H1 (cell line): ENCODE measurements around the gene ATP2A3. TPM values are rescaled to one million over a fixed set of nuclear protein-coding genes. Genes with fewer than 3 reads are reported as not detected.
A peak's percentile ranks its signal among the peaks of the same experiment; 100 is the strongest.

Experiments
- CTCF ChIA-PET: fragments of 300-600 bp; sonication (Branson Sonifier 250); formaldehyde crosslinking; loops from one replicate; lab custom pipeline; 2021; ENCODE audit not compliant: partially characterized antibody; lab: Charles Lee
- POLR2A ChIA-PET: fragments of 300-600 bp; sonication (Branson Sonifier 250); formaldehyde crosslinking; loops from one replicate; lab custom pipeline; 2021; ENCODE audit warnings: inconsistent platforms; ENCODE audit not compliant: partially characterized antibody; lab: Charles Lee
- DNase-seq, 2 experiments: peaks; one replicate each; pipeline versions ENCODE4 v3.0.0 to v3.0.0-alpha.2; 2010 to 2022; ENCODE audit warnings: low spot score in 2 of 2, low read depth in 1 of 2, mixed read lengths in 1 of 2
- FAIRE-seq: peaks from 2 replicates; lab custom pipeline; 2011; peaks lifted over from hg19 to GRCh38; lab: Jason Lieb, UNC
- H2AFZ ChIP-seq: 2 replicates; pipeline ENCODE4 v1.8.1; 2012; ENCODE audit warnings: low read length, inconsistent platforms
- H2AK5ac ChIP-seq: 2 replicates; pipeline ENCODE4 v1.6.1; 2013; ENCODE audit warnings: low read depth, low read length
- H2BK120ac ChIP-seq: replicated peaks from 2 replicates; pipeline ENCODE3; 2013; ENCODE audit warnings: low read depth, low read length, inconsistent platforms
- H2BK12ac ChIP-seq: 2 replicates; pipeline ENCODE4 v1.6.1; 2013; ENCODE audit warnings: low read depth, low read length
- H2BK15ac ChIP-seq: 2 replicates; pipeline ENCODE4 v1.6.1; 2013; ENCODE audit warnings: low read length
- H2BK20ac ChIP-seq: 2 replicates; pipeline ENCODE4 v1.6.1; 2013; ENCODE audit warnings: low read length
- H2BK5ac ChIP-seq: 2 replicates; pipeline ENCODE4 v1.6.1; 2013; ENCODE audit warnings: low read depth, low read length
- H3K14ac ChIP-seq: 2 replicates; pipeline ENCODE4 v1.6.1; 2013; ENCODE audit warnings: inconsistent platforms; ENCODE audit not compliant: insufficient read length
- H3K18ac ChIP-seq: 2 replicates; pipeline ENCODE4 v1.6.1; 2013; ENCODE audit warnings: low read length; ENCODE audit errors: extremely low read depth
- H3K23ac ChIP-seq: 2 replicates; pipeline ENCODE4 v1.6.1; 2013; ENCODE audit warnings: inconsistent platforms; ENCODE audit not compliant: insufficient read length
- H3K23me2 ChIP-seq: 2 replicates; pipeline ENCODE4 v1.6.1; 2013; ENCODE audit warnings: low read depth, low read length
- H3K27ac ChIP-seq: 2 replicates; pipeline ENCODE4 v1.6.1; 2011; ENCODE audit warnings: low read depth, low read length, inconsistent platforms
- H3K27me3 ChIP-seq, 4 experiments: replicated peaks in 1 of 4; 1 replicate in 1 of 4; 2 replicates in 3 of 4; pipeline versions ENCODE4 v1.6.1 to v1.8.1; 2011 to 2013; ENCODE audit warnings: low read length in 3 of 4, mild to moderate bottlenecking in 3 of 4, inconsistent platforms in 2 of 4, mixed read lengths in 2 of 4, moderate library complexity in 1 of 4; ENCODE audit not compliant: control insufficient read depth in 3 of 4, insufficient read depth in 3 of 4; ENCODE audit errors: extremely low read depth in 1 of 4
- H3K36me3 ChIP-seq, 4 experiments: 2 replicates each; pipeline versions ENCODE4 v1.6.1 to v1.8.1; 2011 to 2013; ENCODE audit warnings: mild to moderate bottlenecking in 4 of 4, low read length in 3 of 4, moderate library complexity in 2 of 4, control low read depth in 1 of 4, inconsistent platforms in 1 of 4; ENCODE audit not compliant: insufficient read depth in 4 of 4, control insufficient read depth in 2 of 4
- H3K4ac ChIP-seq: replicated peaks from 2 replicates; pipeline ENCODE3; 2013; ENCODE audit warnings: low read length, low read depth, mixed read lengths, inconsistent platforms; ENCODE audit not compliant: insufficient read length
- H3K4me1 ChIP-seq, 4 experiments: replicated peaks in 1 of 4; 1 replicate in 1 of 4; 2 replicates in 3 of 4; pipeline versions ENCODE4 v1.6.1 to v1.8.1; 2011 to 2013; ENCODE audit warnings: low read length in 3 of 4, inconsistent platforms in 2 of 4, mixed read lengths in 1 of 4; ENCODE audit not compliant: insufficient read depth in 4 of 4, control insufficient read depth in 3 of 4
- H3K4me2 ChIP-seq, 2 experiments: 2 replicates each; pipeline versions ENCODE4 v1.6.1 to v1.8.1; 2011 to 2013; ENCODE audit warnings: low read depth in 2 of 2, low read length in 2 of 2, control low read depth in 1 of 2, inconsistent platforms in 1 of 2, mild to moderate bottlenecking in 1 of 2; ENCODE audit not compliant: insufficient read depth in 1 of 2
- H3K4me3 ChIP-seq, 4 experiments: fragments of 200-600, 300-600 bp in 1 of 4; sonication (generic), shearing (Covaris generic), sonication (Bioruptor Twin) in 1 of 4; 2 replicates each; pipeline versions ENCODE4 v1.5.1 to v1.8.1; 2011 to 2016; ENCODE audit warnings: low read length in 4 of 4, low read depth in 3 of 4, control low read depth in 2 of 4, inconsistent platforms in 2 of 4, mild to moderate bottlenecking in 2 of 4, mixed read lengths in 1 of 4, moderate library complexity in 1 of 4; ENCODE audit not compliant: insufficient read depth in 2 of 4; ENCODE audit errors: extremely low read depth in 1 of 4
- H3K56ac ChIP-seq: replicated peaks from 2 replicates; pipeline ENCODE3; 2013; ENCODE audit warnings: low read depth, mild to moderate bottlenecking, mixed read lengths, low read length, inconsistent platforms; ENCODE audit not compliant: insufficient read length
- H3K79me1 ChIP-seq: 2 replicates; pipeline ENCODE4 v1.6.1; 2013; ENCODE audit warnings: low read depth, low read length, control low read depth
- H3K79me2 ChIP-seq, 2 experiments: 2 replicates each; pipeline versions ENCODE4 v1.6.1 to v1.8.1; 2012 to 2013; ENCODE audit warnings: low read length in 2 of 2, mild to moderate bottlenecking in 2 of 2, inconsistent platforms in 1 of 2; ENCODE audit not compliant: insufficient read depth in 2 of 2, control insufficient read depth in 1 of 2
- H3K9ac ChIP-seq, 4 experiments: replicated peaks in 1 of 4; 1 replicate in 1 of 4; 2 replicates in 3 of 4; pipeline versions ENCODE4 v1.6.1 to v1.8.1; 2011 to 2013; ENCODE audit warnings: low read depth in 3 of 4, low read length in 3 of 4, control low read depth in 2 of 4, mild to moderate bottlenecking in 2 of 4, moderate library complexity in 2 of 4, inconsistent platforms in 1 of 4; ENCODE audit errors: extremely low read depth in 1 of 4
- H3K9me3 ChIP-seq, 2 experiments: 2 replicates each; pipeline versions ENCODE4 v1.6.1 to v1.8.1; 2012 to 2013; ENCODE audit warnings: mild to moderate bottlenecking in 2 of 2, moderate library complexity in 2 of 2, control low read depth in 1 of 2, inconsistent platforms in 1 of 2, low read depth in 1 of 2, low read length in 1 of 2, mixed read lengths in 1 of 2; ENCODE audit not compliant: insufficient read depth in 2 of 2
- H4K20me1 ChIP-seq, 2 experiments: replicated peaks in 1 of 2; 2 replicates each; pipeline versions ENCODE3 to v1.8.1; 2011 to 2013; ENCODE audit warnings: inconsistent platforms in 2 of 2, low read length in 2 of 2, mild to moderate bottlenecking in 1 of 2; ENCODE audit not compliant: insufficient read depth in 2 of 2, control insufficient read depth in 1 of 2
- H4K5ac ChIP-seq: 2 replicates; pipeline ENCODE4 v1.6.1; 2013; ENCODE audit warnings: low read length, low read depth, mixed read lengths, inconsistent platforms; ENCODE audit not compliant: insufficient read length
- H4K8ac ChIP-seq: 2 replicates; pipeline ENCODE4 v1.8.0; 2013; ENCODE audit warnings: mild to moderate bottlenecking, moderate library complexity, low read length, inconsistent platforms; ENCODE audit not compliant: insufficient read depth; ENCODE audit errors: extremely low read depth
- H4K91ac ChIP-seq: replicated peaks from 2 replicates; pipeline ENCODE3; 2013; ENCODE audit warnings: low read length, mixed read lengths, inconsistent platforms; ENCODE audit not compliant: insufficient read length
- BACH1 ChIP-seq: IDR thresholded peaks from 2 replicates; pipeline ENCODE4 v1.6.1; 2012; ENCODE audit warnings: low read length, improper control_type of control experiment
- CBX5 ChIP-seq: fragments of 300-800, 300-1000 bp; sonication (generic); IDR thresholded peaks from 2 replicates; pipeline ENCODE4 v1.7.1; 2016; ENCODE audit warnings: antibody characterized with exemption, low read length, low read depth
- EP300 ChIP-seq, 2 experiments: IDR thresholded peaks; 1 replicate in 1 of 2; 2 replicates in 1 of 2; pipeline ENCODE4 v1.6.1; 2011 to 2012; ENCODE audit warnings: low read depth in 2 of 2, low read length in 2 of 2, mild to moderate bottlenecking in 2 of 2, borderline replicate concordance in 1 of 2, inconsistent platforms in 1 of 2, moderate library complexity in 1 of 2
- HDAC2 ChIP-seq, 2 experiments: fragments of 300-600 bp in 1 of 2; sonication (generic) in 1 of 2; IDR thresholded peaks; 2 replicates each; pipeline ENCODE4 v1.6.1; 2011 to 2012; ENCODE audit warnings: low read depth in 2 of 2, low read length in 2 of 2, mild to moderate bottlenecking in 2 of 2, moderate library complexity in 2 of 2, borderline replicate concordance in 1 of 2, inconsistent platforms in 1 of 2
- JUN ChIP-seq: IDR thresholded peaks from 2 replicates; pipeline ENCODE4 v1.6.1; 2011; ENCODE audit warnings: low read depth, mild to moderate bottlenecking, improper control_type of control experiment, low read length
- JUND ChIP-seq: IDR thresholded peaks from 2 replicates; pipeline ENCODE4 v1.6.1; 2011; ENCODE audit warnings: mild to moderate bottlenecking, improper control_type of control experiment, low read length
- KDM5A ChIP-seq: fragments of 200-600 bp; IDR thresholded peaks from 2 replicates; pipeline ENCODE4 v1.7.1; 2012; ENCODE audit warnings: mild to moderate bottlenecking, low read length, inconsistent platforms, mixed read lengths
- MAFK ChIP-seq: IDR thresholded peaks from 2 replicates; pipeline ENCODE4 v1.6.1; 2012; ENCODE audit warnings: low read depth, mild to moderate bottlenecking, improper control_type of control experiment, low read length
- POLR2AphosphoS5 ChIP-seq: IDR thresholded peaks from 2 replicates; pipeline ENCODE4 v1.6.1; 2011; ENCODE audit warnings: low read depth, low read length
- RNF2 ChIP-seq: fragments of 200-900, 300-1000 bp; sonication (generic); IDR thresholded peaks from 2 replicates; pipeline ENCODE4 v1.7.1; 2016; ENCODE audit warnings: borderline replicate concordance, low read depth, mild to moderate bottlenecking, antibody characterized with exemption, low read length; ENCODE audit not compliant: poor library complexity, severe bottlenecking; ENCODE audit errors: missing control alignments
- SIN3A ChIP-seq, 2 experiments: IDR thresholded peaks in 1 of 2; conservative IDR thresholded peaks in 1 of 2; 2 replicates each; pipeline ENCODE4 v1.6.1; 2011 to 2012; ENCODE audit warnings: low read length in 2 of 2, improper control_type of control experiment in 1 of 2, low read depth in 1 of 2, mild to moderate bottlenecking in 1 of 2
- SIRT6 ChIP-seq: IDR thresholded peaks from one replicate; pipeline ENCODE4 v1.7.1; 2012; ENCODE audit warnings: low read length, inconsistent platforms
- WGBS, 2 experiments: shearing (Covaris generic) in 1 of 2; methylation state at CpG; one replicate each; pipeline versions ENCODE4 v1.1.6 to v1.1.7; 2013 to 2015; ENCODE audit warnings: low lambda C conversion rate in 2 of 2, mixed read lengths in 2 of 2, inconsistent platforms in 1 of 2, low coverage in 1 of 2, missing lambda C conversion rate in 1 of 2; ENCODE audit not compliant: insufficient replicate concordance in 2 of 2, insufficient coverage in 1 of 2, insufficient read length in 1 of 2; ENCODE audit errors: extremely low coverage in 1 of 2, missing lambda C conversion rate in 1 of 2; 5-methylcytosine and 5-hydroxymethylcytosine counted together
- polyA plus RNA-seq, 7 experiments: library from polyadenylated mRNA; depleted of rRNA in 3 of 7; stranded (reverse) in 5 of 7; unstranded in 2 of 7; fragments of >200 nt in 5 of 7; fragments of 200-250 nt in 2 of 7; gene quantifications; 1 replicate in 5 of 7; 2 replicates in 1 of 7; 4 replicates in 1 of 7; pipeline versions ENCODE4 v1.2.1 to v1.2.3, GENCODE V29; 2011 to 2013; ENCODE audit warnings: missing spikeins in 2 of 7, mixed read lengths in 2 of 7
- total RNA-seq: library from RNA; stranded (reverse); fragmentation: NEBNext Ultra II Directional; extraction: Animal tissue kit (Norgen Biotek cat#: 25700); gene quantifications from 2 replicates; pipeline ENCODE4 v1.2.1, GENCODE V29; 2021

The ATP2A3 gene
- total and polyA plus RNA-seq, 2 of the 8 experiments (the other 6 are each of a cell fraction or from before 2014, with no cell fraction given): 18.4 to 32.5 TPM

- Histone ChIP-seq H2AK5ac (no peak overlapping the region), H3K27me3 (peaks cover 0 to 5% (median 3%) of the 10 kb centered on the region in 4 experiments; a peak in 3 of 7 replicates), H3K23me2 (peaks cover 6% of the 10 kb centered on the region; the same call in 1 of the 2 replicates), H3K56ac (no peak overlapping the region), H4K5ac (no peak overlapping the region), H3K36me3 (no peaks in the 10 kb centered on the region), H2BK20ac (no peak overlapping the region), H4K91ac (no peak overlapping the region), H3K23ac (no peak overlapping the region), H2BK12ac (0 out of 2 replicates have a peak overlapping the region, but pooled peaks have one; percentile 17), H3K4me3 (no peak overlapping the region), H2BK5ac (0 out of 2 replicates have a peak overlapping the region, but pooled peaks have one; percentile 24), H4K8ac (peak overlapping the region; percentile 14; the same call in 1 of the 2 replicates), H3K79me2 (no peaks in the 10 kb centered on the region), H4K20me1 (no peaks in the 10 kb centered on the region), H2AFZ (no peak overlapping the region), H3K4me2 (no peak overlapping the region), H2BK120ac (no peak overlapping the region), H3K27ac (no peak overlapping the region), H3K4me1 (peaks cover 0 to 8% (median 1%) of the 10 kb centered on the region in 4 experiments; a peak in 2 of 7 replicates), H2BK15ac (no peak overlapping the region), H3K18ac (no peak overlapping the region), H3K4ac (no peak overlapping the region), H3K79me1 (no peaks in the 10 kb centered on the region; the same call in 1 of the 2 replicates), H3K9me3 (no peaks in the 10 kb centered on the region), H3K14ac (no peak overlapping the region), H3K9ac (no peak overlapping the region)
- CTCF ChIA-PET: interaction anchor here (1.1 to 1.2 kb wide), 2 partner anchors 30 to 74 kb away, joined by 3 to 4 read pairs; no protein-coding TSS in a partner anchor
- DNase-seq (no peak), FAIRE-seq (no peak)
- POLR2A ChIA-PET: no interaction called here
- WGBS, 2 experiments: 88% methylated on average over 22 of the region's 23 CpGs; no CpG with 5 or more reads in 1 of the 2 experiments
- TF ChIP-seq RNF2 (no peak), EP300 (IDR thresholded peaks at IDR 0.05; ENCODE audit: borderline replicate concordance in 1 of 2, low read depth in 2 of 2, low read length in 2 of 2) (no peak), SIN3A (conservative IDR thresholded peaks at IDR 0.05 in 1 of 2, IDR thresholded peaks at IDR 0.05 in 1 of 2; ENCODE audit: low read depth in 1 of 2, low read length in 2 of 2) (no peak), JUN (no peak), KDM5A (no peak), CBX5 (no peak), POLR2AphosphoS5 (no peak), HDAC2 (IDR thresholded peaks at IDR 0.05; ENCODE audit: borderline replicate concordance in 1 of 2, low read depth in 2 of 2, low read length in 2 of 2) (no peak), JUND (no peak), MAFK (no peak), BACH1 (no peak), SIRT6 (no peak)
Observed at GRCh38 chr17:3943240-3943891, 20.9 kb downstream of the ATP2A3 start.
